ENCODE results near the gene PPP1R14C. TPM values are rescaled to one million over a fixed set of nuclear protein-coding genes. Genes with fewer than 3 reads are reported as not detected.

The PPP1R14C gene
- total and polyA plus RNA-seq, 10 of the 15 experiments (the other 5 are each of a cell fraction or from before 2014, with no cell fraction given): 0.07 to 1.6 (median 0.13) TPM; not detected in 4

DNA sequence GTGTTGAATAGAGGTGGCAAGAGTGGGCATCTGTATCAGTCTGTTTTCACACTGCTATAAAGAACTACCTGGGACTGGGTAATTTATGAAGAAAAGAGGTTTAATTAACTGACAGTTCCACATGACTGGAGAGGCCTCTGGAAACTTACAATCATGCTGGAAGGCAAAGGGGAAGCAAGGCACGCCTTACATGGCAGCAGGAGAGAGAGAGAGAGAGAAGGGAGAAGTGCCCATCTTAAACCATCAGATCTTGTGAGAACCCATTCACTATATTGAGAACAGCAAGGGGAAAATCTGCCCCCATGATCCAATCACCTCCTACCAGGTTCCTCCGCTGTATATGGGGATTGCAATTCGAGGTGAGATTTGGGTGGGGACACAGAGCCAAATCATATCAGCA, 18.6 kb upstream of the PPP1R14C start (continued):
- TF ChIP-seq ZBED1 (IDR thresholded peaks at IDR 0.05; ENCODE audit: borderline replicate concordance) (no peak), JUND (IDR thresholded peaks at IDR 0.05; ENCODE audit: low read depth, low read length) (no peak), BMI1 (IDR thresholded peaks at IDR 0.05; ENCODE audit: borderline replicate concordance) (no peak)
- TF ChIP-seq, protein P1, sequence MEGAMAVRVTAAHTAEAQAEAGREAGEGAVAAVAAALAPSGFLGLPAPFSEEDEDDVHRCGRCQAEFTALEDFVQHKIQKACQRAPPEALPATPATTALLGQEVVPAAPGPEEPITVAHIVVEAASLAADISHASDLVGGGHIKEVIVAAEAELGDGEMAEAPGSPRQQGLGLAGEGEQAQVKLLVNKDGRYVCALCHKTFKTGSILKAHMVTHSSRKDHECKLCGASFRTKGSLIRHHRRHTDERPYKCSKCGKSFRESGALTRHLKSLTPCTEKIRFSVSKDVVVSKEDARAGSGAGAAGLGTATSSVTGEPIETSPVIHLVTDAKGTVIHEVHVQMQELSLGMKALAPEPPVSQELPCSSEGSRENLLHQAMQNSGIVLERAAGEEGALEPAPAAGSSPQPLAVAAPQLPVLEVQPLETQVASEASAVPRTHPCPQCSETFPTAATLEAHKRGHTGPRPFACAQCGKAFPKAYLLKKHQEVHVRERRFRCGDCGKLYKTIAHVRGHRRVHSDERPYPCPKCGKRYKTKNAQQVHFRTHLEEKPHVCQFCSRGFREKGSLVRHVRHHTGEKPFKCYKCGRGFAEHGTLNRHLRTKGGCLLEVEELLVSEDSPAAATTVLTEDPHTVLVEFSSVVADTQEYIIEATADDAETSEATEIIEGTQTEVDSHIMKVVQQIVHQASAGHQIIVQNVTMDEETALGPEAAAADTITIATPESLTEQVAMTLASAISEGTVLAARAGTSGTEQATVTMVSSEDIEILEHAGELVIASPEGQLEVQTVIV (IDR thresholded peaks at IDR 0.05; ENCODE audit: borderline replicate concordance, partially characterized antibody): no peak

DNA sequence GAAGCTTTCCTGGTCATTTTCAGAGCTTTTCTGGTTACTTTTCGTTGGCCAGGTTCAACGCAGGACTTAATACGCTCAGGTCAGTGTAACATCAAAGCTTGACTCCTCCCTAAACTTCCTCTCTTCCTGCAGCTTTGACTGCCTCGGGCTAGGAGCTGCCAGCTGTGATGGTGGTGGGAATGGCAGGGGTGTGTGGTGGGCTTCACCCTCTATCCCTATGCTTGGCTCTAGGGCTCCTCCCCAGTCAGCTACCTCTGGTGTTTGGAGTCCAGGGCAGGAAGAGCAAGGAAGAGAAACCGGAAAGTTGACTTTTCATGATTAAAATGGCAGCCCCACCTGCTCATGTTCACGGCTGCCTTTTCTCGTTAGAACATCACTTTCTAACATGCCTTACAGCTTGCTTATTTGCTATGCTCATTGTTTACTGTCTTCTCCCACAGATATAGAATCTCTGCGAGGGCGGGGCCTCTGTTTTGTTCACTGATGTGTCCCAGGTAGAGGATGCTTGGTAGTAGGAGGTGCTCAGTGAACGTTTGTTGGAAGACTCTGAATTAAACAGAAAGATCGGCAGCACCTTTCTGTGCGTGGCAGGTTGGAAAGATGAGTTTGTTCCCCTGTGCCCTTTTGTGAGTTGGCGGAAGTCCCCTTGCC, 16.1 kb upstream of the PPP1R14C start:
- WGBS (ENCODE audit: insufficient coverage, insufficient replicate concordance, low lambda C conversion rate, missing lambda C conversion rate): 39% methylated on average over 13 of the region's 13 CpGs
- no peak for DNase-seq (ENCODE audit: low read depth, low spot score)
- SMC1A ChIA-PET (ENCODE audit: uncharacterized antibody, unreplicated experiment): no interaction called here
- H3K27ac ChIP-seq (ENCODE audit: control insufficient read depth, insufficient read depth): no peak overlapping the region
- no peaks in the 10 kb centered on the region for H3K4me1 ChIP-seq (ENCODE audit: control insufficient read depth, insufficient read depth, low read length)
- no peak for ATAC-seq
- no peak overlapping the region for H2AFZ ChIP-seq (ENCODE audit: control insufficient read depth, low read depth, low read length)
- no peak overlapping the region for H3K9ac ChIP-seq (ENCODE audit: control insufficient read depth, insufficient read depth, low read length)
- in situ Hi-C loops (cut with MboI) (no loop called here), intact Hi-C loops (cut with micrococcal nuclease; ENCODE audit: unreplicated experiment) (no loop called here)
- RAD21 ChIA-PET (ENCODE audit: unreplicated experiment): no interaction called here
- peaks cover 0 to 3% of the 10 kb centered on the region in 2 experiments; a peak in 2 of 4 replicates for H3K27me3 ChIP-seq (replicated peaks in 1 of 2; ENCODE audit: control insufficient read depth in 2 of 2, insufficient read depth in 2 of 2, low read length in 1 of 2)
- no TSS peak for BruUV-seq (replicated peaks)
- no peak for FAIRE-seq
- no peaks in the 10 kb centered on the region for H3K9me3 ChIP-seq (replicated peaks; ENCODE audit: control insufficient read depth, insufficient read depth, low read length)
- H3K4me3 ChIP-seq: no peak overlapping the region
- no peaks in the 10 kb centered on the region for H4K20me1 ChIP-seq (ENCODE audit: control insufficient read depth, insufficient read depth)
- no peak overlapping the region for H3K4me2 ChIP-seq (ENCODE audit: control insufficient read depth, insufficient read depth)
- POLR2A ChIA-PET: no interaction called here
- TF ChIP-seq FOS (IDR thresholded peaks at IDR 0.05; ENCODE audit: borderline replicate concordance, extremely low read depth, insufficient read length): no peak
- no peak for TF ChIP-seq CBX3 (IDR thresholded peaks at IDR 0.05; ENCODE audit: borderline replicate concordance, low read depth)
- no peak for TF ChIP-seq HDAC6 (IDR thresholded peaks at IDR 0.05; ENCODE audit: unreplicated experiment)
- TF ChIP-seq, protein P2, sequence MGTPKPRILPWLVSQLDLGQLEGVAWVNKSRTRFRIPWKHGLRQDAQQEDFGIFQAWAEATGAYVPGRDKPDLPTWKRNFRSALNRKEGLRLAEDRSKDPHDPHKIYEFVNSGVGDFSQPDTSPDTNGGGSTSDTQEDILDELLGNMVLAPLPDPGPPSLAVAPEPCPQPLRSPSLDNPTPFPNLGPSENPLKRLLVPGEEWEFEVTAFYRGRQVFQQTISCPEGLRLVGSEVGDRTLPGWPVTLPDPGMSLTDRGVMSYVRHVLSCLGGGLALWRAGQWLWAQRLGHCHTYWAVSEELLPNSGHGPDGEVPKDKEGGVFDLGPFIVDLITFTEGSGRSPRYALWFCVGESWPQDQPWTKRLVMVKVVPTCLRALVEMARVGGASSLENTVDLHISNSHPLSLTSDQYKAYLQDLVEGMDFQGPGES (IDR thresholded peaks at IDR 0.05): no peak
- TF ChIP-seq RUNX3 (IDR thresholded peaks at IDR 0.05; ENCODE audit: low read length): no peak
- TF ChIP-seq ZNF217 (IDR thresholded peaks at IDR 0.05): no peak
- no peak for TF ChIP-seq SMARCA5 (IDR thresholded peaks at IDR 0.05)
- TF ChIP-seq BRCA1 (IDR thresholded peaks at IDR 0.05; ENCODE audit: low read depth, low read length): no peak
- TF ChIP-seq, protein P3, sequence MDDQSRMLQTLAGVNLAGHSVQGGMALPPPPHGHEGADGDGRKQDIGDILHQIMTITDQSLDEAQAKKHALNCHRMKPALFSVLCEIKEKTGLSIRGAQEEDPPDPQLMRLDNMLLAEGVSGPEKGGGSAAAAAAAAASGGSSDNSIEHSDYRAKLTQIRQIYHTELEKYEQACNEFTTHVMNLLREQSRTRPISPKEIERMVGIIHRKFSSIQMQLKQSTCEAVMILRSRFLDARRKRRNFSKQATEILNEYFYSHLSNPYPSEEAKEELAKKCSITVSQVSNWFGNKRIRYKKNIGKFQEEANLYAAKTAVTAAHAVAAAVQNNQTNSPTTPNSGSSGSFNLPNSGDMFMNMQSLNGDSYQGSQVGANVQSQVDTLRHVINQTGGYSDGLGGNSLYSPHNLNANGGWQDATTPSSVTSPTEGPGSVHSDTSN (IDR thresholded peaks at IDR 0.05; ENCODE audit: insufficient replicate concordance, low read depth, low read length): no peak
- TF ChIP-seq ZZZ3 (IDR thresholded peaks at IDR 0.05; ENCODE audit: control insufficient read depth, insufficient read length, low read depth): no peak
- no peaks in the 10 kb centered on the region for H3K79me2 ChIP-seq (ENCODE audit: control insufficient read depth, insufficient read depth, low read length)
- CTCF ChIA-PET: interaction anchor here (0.7 to 1.6 kb wide), 2 partner anchors 18 to 269 kb away, joined by 3 read pairs; no protein-coding TSS in a partner anchor
- no peaks in the 10 kb centered on the region for H3K36me3 ChIP-seq (ENCODE audit: control insufficient read depth in 2 of 2, insufficient read depth in 2 of 2, low read length in 1 of 2)

Data from GM12878 (cell line).